ENCODE measurements around the gene SCFD2. TPM values are rescaled to one million over a fixed set of nuclear protein-coding genes. Genes with fewer than 3 reads are reported as not detected.

The SCFD2 gene
- total RNA-seq, 2 donors from 2014 or later, result 16.8 to 30.5 TPM

DNA sequence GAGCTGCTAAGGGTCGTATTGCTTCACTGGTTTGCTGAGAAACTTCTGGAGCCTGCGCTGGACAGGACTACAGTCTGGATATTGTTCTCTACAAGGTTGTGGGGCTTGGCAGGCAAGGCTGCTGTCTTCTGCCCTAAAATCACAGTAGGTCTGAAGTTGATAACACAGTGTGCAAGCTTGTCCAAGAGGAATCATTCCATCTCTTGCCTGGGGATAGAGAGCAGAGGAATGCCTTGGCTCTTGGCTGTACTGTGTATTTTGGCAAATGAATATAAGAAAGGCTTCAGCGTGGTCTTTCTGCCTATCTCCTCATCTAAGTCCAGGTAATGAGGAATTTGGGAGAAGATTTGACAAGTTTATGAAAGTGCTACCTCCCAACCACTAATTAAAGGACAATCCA lies 513.1 kb downstream of the SCFD2 start:
- H3K27ac Mint-ChIP-seq, result no peak overlapping the region
- H3K9me3 Mint-ChIP-seq, result peaks cover 1% of the 10 kb centered on the region
- ATAC-seq (replicated peaks), result no peak
- peaks cover 15% of the 10 kb centered on the region for H3K27me3 Mint-ChIP-seq
- H3K4me3 Mint-ChIP-seq, result no peak overlapping the region
- no peaks in the 10 kb centered on the region for H3K36me3 Mint-ChIP-seq (ENCODE audit: low read depth)
- H3K4me1 Mint-ChIP-seq, result no peaks in the 10 kb centered on the region

DNA sequence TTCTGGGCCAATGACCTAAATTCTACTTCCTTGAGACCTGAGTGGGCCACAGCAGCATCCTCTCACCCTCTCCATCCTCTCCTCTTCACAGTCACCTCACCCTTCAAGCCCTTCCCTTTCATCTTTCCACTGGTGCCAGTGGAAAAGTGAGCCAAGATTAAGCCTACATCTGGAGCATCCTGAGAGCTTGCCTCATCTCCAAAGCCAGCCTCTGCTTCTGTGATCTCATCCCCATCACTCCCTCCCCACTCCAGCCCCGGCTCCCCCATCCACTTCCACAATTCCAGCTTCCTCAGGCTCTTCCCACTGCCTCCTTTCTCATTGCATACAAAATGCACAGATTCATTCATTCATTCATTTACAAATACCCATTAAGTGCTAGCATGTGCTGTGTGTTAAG lies 513.8 kb downstream of the SCFD2 start:
- Mint-ChIP-seq H3K36me3 (ENCODE audit: low read depth) (no peaks in the 10 kb centered on the region), H3K4me1 (no peaks in the 10 kb centered on the region), H3K9me3 (no peaks in the 10 kb centered on the region), H3K27me3 (peaks cover 8% of the 10 kb centered on the region), H3K4me3 (no peak overlapping the region), H3K27ac (no peak overlapping the region)
- ATAC-seq (replicated peaks), result no peak

DNA sequence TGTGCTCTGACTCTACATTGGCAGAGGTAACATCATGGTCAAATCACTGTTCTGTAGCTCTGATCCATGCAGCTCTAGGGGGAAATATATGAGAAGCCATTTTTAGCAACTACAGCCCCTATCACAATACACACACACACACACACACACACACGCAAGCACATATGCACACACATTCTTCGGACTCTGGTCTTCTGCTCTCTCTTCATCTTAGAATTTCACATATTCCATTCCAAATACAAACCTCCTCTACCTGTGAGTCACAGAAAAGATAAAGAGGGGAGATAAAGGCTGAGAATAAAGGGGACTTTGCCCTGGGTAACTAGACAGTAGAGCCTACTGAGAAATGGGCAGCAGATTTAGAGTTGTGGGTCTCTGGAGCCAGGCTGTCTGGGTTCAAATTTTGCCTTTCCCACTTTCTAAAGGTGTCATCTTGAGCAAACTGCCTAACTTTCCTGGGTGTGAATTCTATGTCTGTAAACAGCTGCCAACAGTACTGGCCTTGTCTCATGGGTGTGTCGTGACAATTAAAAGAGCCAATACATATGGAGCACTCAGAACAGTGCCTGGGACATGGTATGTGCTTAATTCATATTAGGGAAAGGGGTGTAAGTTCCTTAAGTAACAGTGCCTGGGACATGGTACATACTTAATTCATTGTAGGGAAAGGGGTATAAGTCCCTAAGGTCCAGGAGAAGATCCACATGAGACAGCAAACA lies 515.3 kb downstream of the SCFD2 start:
- no peaks in the 10 kb centered on the region for H3K36me3 Mint-ChIP-seq (ENCODE audit: low read depth)
- ATAC-seq (replicated peaks), result no peak
- peaks cover 5% of the 10 kb centered on the region for H3K27me3 Mint-ChIP-seq
- H3K4me3 Mint-ChIP-seq, result no peak overlapping the region
- H3K27ac Mint-ChIP-seq, result no peak overlapping the region
- H3K9me3 Mint-ChIP-seq, result no peaks in the 10 kb centered on the region
- no peaks in the 10 kb centered on the region for H3K4me1 Mint-ChIP-seq

DNA sequence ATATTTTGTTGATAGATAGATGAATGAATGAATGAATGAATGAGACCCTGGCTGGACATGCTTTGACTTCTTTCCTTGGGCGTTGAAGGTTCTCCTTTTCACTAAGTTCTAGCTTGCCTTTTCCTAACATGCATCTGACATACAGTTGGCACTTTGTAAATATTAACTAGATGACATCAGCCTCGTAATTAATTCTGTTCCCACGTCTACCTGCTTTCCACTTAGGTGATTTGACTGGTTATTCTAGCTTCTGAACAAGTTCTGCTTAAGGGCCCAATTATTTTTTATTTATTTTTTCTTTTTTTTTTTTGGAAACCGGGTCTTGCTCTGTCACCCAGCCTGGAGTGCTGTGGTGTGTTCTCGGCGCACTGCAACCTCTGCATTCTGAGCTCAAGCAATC lies 517.6 kb downstream of the SCFD2 start:
- Mint-ChIP-seq H3K4me3 (no peak overlapping the region), H3K36me3 (ENCODE audit: low read depth) (no peaks in the 10 kb centered on the region), H3K27ac (no peak overlapping the region), H3K4me1 (no peaks in the 10 kb centered on the region), H3K27me3 (peaks cover 5% of the 10 kb centered on the region), H3K9me3 (no peaks in the 10 kb centered on the region)
- no peak for ATAC-seq (replicated peaks)

DNA sequence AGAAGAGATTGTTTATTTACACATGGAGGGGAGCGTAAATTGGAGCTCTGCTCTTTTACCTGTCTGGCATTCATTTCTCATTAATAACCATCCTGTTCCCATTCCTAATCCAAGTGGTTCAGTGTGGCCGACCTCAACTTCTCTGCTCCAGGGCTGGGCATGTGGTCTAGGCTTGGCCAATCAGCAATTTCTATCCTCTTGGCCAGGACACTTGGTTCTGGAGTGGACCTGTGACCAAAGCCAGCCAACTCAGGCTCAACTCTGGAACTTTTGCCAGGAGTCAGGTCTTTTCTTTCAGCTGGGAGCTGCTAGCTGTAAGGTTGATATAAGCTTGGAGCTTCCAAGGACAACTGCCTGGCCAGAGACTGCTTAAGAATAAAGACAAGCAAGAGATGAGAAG lies 519.4 kb downstream of the SCFD2 start:
- H3K4me1 Mint-ChIP-seq, result no peaks in the 10 kb centered on the region
- no peak overlapping the region for H3K4me3 Mint-ChIP-seq
- H3K27ac Mint-ChIP-seq, result no peak overlapping the region
- H3K9me3 Mint-ChIP-seq, result no peaks in the 10 kb centered on the region
- H3K36me3 Mint-ChIP-seq (ENCODE audit: low read depth), result no peaks in the 10 kb centered on the region
- ATAC-seq (replicated peaks), result no peak
- peaks cover 5% of the 10 kb centered on the region for H3K27me3 Mint-ChIP-seq

DNA sequence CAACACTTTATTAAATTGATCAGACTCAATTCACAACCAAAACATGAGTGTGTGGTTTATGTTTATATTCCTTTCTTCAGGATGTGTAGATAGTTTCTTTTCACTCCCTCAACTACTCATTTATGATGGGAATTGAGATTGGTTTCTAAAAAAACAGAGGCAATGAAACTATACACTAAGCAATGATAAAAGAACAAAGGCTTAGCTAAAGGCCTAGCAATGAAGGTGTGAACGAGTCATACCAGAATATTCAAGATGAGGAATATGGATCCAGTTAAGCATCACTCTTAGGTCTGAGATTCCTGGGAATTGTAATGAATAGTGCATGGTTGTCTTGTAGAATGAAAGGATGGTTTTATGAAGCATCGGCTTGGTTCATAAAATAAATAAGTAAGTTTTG lies 521.3 kb downstream of the SCFD2 start:
- peaks cover 5% of the 10 kb centered on the region for H3K27me3 Mint-ChIP-seq
- peak; percentile 71 for ATAC-seq (replicated peaks)
- no peaks in the 10 kb centered on the region for H3K36me3 Mint-ChIP-seq (ENCODE audit: low read depth)
- no peaks in the 10 kb centered on the region for H3K4me1 Mint-ChIP-seq
- no peak overlapping the region for H3K27ac Mint-ChIP-seq
- no peaks in the 10 kb centered on the region for H3K9me3 Mint-ChIP-seq
- H3K4me3 Mint-ChIP-seq, result no peak overlapping the region

DNA sequence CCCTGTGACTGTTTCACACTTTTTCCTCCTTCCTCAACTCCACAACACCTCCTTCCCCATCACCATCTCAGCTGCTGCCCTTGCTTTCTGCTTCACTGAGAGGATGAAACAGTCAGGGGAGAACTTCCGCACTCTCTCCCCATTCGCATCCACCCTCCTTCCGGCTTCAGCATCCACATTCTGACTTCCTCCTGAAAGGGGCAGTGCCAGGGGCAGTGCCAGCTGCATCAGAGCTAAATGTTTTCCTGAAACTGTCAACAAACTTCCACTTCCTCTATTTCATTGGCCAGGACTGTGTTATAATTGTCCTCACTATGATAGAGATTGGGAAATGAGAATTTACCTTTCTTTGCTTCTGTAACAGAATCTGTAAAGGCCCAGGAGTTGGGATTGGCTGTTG lies 521.9 kb downstream of the SCFD2 start:
- ATAC-seq (replicated peaks), result no peak
- H3K36me3 Mint-ChIP-seq (ENCODE audit: low read depth), result no peaks in the 10 kb centered on the region
- H3K27me3 Mint-ChIP-seq, result no peaks in the 10 kb centered on the region
- H3K27ac Mint-ChIP-seq, result peak overlapping the region; percentile 48
- H3K9me3 Mint-ChIP-seq, result no peaks in the 10 kb centered on the region
- no peak overlapping the region for H3K4me3 Mint-ChIP-seq
- no peaks in the 10 kb centered on the region for H3K4me1 Mint-ChIP-seq

DNA sequence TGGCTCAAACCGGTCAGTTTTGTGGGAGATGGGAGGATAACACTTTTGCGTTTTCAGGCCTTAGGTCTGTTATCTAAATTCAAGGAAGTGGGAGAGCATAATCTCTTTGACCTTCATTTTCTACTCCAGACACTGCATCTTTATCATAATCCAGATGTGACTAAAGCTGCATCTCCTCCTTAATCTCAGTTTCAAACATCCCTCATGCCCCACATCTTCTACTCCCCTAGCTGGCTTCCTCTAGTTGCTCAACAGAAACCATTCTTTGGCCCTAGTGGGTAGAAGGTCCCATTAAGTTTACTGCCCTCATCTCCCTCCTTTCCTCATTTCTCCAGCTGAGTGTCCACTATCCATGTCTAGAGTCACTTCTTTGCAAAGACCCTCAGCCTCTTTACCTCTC lies 522.5 kb downstream of the SCFD2 start:
- Mint-ChIP-seq H3K9me3 (no peaks in the 10 kb centered on the region), H3K27me3 (no peaks in the 10 kb centered on the region)
- ATAC-seq (replicated peaks), result peak; percentile 59

DNA sequence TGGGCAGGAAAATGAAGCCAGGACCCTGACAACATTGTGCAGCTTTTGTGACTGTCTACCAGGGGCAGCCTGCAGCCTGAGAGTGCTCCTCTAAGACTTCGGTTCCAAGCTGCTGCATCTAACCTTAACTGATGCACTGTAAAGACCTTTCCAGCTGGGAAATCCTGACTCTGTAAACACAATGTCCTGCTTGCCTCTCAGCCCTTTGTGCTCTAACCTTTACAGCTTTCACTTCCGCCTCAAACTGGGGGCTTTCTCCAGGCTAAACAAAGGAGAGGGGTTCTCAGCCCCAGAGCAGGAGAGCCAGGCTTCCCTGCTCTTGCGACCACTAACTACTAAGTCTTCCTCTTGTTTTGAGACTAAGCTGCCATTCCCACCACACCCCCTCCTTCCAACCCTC lies 523.1 kb downstream of the SCFD2 start:
- Mint-ChIP-seq H3K27me3 (peaks cover 3% of the 10 kb centered on the region), H3K4me3 (no peak overlapping the region), H3K27ac (no peak overlapping the region), H3K36me3 (ENCODE audit: low read depth) (no peaks in the 10 kb centered on the region), H3K9me3 (no peaks in the 10 kb centered on the region), H3K4me1 (no peaks in the 10 kb centered on the region)
- ATAC-seq (replicated peaks), result no peak

More for the DNA sequence above, 522.5 kb downstream of the SCFD2 start:
- no peak overlapping the region for H3K4me3 Mint-ChIP-seq
- H3K27ac Mint-ChIP-seq, result peak overlapping the region; percentile 48
- H3K4me1 Mint-ChIP-seq, result no peaks in the 10 kb centered on the region
- H3K36me3 Mint-ChIP-seq (ENCODE audit: low read depth), result no peaks in the 10 kb centered on the region

DNA sequence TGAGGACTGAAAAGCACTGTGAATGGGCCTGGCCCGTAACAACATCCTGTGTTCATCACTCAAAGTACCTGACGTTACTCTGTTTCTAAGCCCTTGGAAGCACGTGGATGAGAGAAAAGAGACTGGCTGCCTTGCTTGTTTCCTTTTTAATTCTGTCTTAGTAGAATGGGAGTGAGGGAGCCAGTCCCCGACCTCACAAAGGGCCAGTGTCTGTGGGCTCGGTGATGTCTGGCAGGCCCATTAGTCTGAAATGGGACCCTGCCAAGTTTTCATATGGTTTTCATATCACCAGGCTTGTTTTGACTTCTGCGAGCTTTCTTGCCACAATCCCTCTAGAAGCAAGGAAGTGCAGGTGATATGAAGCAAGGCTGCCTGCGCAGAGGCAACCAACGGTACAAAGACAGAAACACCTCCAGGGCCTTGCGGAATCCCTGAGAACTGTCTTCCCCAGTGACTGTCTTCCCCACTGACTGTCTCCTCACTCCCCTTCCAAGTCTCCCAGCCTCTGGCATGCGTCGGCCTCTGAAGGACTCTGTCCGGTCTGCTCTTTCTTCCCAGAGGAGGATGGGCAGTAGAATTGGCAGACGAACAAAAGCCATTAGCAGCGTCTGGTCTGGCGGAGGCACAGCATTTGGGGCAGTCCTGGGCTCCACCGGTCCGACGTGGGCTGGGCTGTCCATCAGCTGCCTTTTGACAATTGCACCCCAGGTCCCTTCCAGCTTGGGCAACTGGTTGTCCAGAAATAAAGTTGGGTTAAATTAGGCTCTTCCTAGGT lies 524.0 kb downstream of the SCFD2 start:
- ATAC-seq (replicated peaks), result no peak
- Mint-ChIP-seq H3K36me3 (ENCODE audit: low read depth) (no peaks in the 10 kb centered on the region), H3K9me3 (no peaks in the 10 kb centered on the region), H3K27me3 (peaks cover 3% of the 10 kb centered on the region), H3K4me1 (no peaks in the 10 kb centered on the region), H3K4me3 (no peak overlapping the region), H3K27ac (no peak overlapping the region)

DNA sequence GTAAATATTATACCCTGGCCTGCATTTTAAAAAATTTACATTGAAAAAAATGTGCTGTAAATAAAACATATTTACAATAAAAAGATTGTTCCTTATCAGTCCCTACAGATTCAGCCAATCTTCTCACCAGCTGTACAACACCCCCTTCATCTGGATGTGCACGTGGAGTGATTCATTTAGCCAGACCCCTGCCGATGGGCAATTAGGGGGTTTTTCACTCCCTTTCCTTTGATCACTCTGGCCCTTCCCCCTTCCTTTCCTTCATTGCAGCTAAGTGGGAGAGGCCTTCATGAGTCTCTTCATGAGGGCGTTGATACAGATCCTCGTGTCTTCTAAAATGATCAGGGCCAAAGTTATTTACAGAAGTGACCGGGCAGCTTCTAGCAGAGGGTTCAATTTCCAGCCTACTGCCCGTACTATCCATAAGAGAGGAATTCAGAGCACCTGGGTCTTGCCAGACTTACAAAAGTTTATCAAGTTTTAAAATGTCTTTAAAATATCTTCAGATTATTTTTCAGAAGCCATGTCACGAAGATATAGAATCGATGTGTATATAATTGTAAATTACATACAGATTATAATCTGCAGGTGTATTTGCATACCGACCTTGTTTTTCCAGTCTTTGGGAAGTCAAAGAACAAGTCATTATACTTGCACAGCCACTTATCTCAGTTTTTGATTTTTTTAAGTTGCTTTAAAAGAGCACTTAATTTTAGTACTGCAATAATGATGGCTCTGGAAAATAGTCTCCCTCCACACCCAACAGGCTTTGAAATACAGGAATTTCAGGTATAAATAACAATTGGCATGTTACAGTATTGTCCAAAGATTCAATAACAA lies 525.1 kb downstream of the SCFD2 start:
- Mint-ChIP-seq H3K4me1 (no peaks in the 10 kb centered on the region), H3K27ac (no peak overlapping the region), H3K27me3 (peaks cover 3% of the 10 kb centered on the region), H3K9me3 (no peaks in the 10 kb centered on the region), H3K4me3 (no peak overlapping the region), H3K36me3 (ENCODE audit: low read depth) (no peaks in the 10 kb centered on the region)
- ATAC-seq (replicated peaks), result no peak

DNA sequence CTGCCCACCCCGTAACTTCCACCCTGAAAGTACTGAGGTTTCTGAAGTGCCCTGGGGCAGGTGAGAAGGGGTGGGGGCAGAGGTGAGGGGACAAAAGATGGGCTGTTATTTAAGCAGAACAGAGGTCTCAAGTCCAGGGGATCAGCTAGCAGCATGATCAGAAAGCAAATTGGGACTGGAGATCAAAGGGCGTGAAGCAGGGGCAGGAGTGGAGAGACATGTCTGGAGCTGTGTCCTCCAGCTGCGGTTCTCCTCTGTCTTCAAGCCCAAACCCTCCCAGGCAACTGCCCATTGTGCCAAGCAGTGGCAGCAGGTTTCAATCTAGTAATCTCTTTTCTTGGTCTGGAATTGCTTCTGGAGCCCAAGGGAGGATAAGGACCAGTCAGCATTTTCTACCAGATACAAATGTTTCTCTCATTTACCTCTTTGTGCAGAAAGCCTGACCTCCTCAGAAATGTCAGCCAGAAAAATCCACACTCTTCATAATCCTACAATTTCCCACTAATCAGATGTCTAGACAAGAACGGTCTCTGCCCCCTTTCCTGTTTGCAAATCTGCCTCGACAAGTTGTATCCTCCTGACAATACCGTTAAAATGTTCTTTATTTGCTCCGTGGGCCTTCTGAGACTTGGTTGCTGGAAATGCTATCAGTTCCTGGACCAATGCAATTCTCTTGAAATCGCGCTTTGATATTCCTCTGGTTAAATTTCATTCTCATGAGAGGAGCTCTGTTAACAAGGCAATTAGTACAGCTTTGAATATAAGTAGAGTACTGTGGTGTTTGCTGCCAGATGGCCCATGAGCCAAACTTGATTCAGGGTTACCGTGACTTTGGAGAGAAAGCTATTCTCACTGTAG lies 526.9 kb downstream of the SCFD2 start:
- H3K27ac Mint-ChIP-seq, result no peak overlapping the region
- H3K9me3 Mint-ChIP-seq, result no peaks in the 10 kb centered on the region
- H3K27me3 Mint-ChIP-seq, result peaks cover 3% of the 10 kb centered on the region
- H3K4me1 Mint-ChIP-seq, result no peaks in the 10 kb centered on the region
- no peak overlapping the region for H3K4me3 Mint-ChIP-seq
- ATAC-seq (replicated peaks), result no peak
- no peaks in the 10 kb centered on the region for H3K36me3 Mint-ChIP-seq (ENCODE audit: low read depth)

DNA sequence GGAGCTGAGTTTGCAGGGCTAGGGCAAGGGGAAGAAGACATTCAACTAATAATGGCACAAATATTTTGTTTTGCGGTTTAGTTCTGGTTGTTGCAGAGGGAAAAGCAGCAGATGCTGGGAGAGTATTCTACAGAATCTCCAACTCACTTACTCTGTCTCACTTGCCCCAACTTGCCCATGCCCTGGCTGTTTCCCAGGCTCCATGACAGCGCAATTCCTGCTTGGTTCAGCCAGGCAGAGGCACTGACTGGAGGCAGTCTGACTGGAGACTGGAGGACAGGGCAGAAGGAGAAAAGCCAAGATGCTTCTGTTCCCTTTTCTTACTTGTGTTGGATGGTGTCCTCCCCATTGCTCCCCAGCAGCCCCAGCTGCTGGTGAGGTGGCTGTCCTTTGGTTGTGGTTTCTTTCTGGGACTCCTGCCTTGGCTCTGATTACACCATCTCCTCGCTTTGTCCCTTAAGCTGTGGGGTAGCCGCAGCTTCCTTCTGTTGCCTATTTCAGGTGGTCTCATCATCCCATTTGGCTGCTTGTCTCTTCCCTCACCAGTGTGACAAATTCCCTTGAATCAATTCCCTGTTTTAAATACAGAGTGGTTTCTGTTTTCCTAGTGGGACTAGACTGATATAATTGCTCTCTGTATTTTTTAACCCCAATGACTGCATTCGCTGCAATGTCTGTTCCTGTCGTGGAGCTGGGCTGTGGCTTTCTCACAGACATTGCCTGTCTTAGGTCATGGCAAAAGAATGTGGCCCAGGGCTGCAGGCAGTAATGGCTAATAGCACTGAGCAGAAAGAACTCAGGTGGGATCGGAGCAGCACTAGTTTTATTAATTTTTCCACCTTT lies 527.9 kb downstream of the SCFD2 start:
- H3K9me3 Mint-ChIP-seq, result no peaks in the 10 kb centered on the region
- H3K36me3 Mint-ChIP-seq (ENCODE audit: low read depth), result no peaks in the 10 kb centered on the region
- ATAC-seq (replicated peaks), result no peak
- H3K27me3 Mint-ChIP-seq, result peaks cover 3% of the 10 kb centered on the region
- H3K27ac Mint-ChIP-seq, result no peak overlapping the region
- H3K4me3 Mint-ChIP-seq, result no peak overlapping the region
- no peaks in the 10 kb centered on the region for H3K4me1 Mint-ChIP-seq
